Suprapubic skin (tissue), 4 donors: Measurements from ENCODE around the gene IFNA5. TPM values are rescaled to one million over a fixed set of nuclear protein-coding genes. Genes with fewer than 3 reads are reported as not detected.

Experiments used
- DNase-seq, 2 donors: peaks; one replicate each; pipeline ENCODE4 v3.0.0-alpha.2; 2019; ENCODE audit warnings: low spot score in 2 of 2
- H3K27ac ChIP-seq: fragments of 200-600 bp; sonication (generic); one replicate; pipeline ENCODE4 v1.5.1; 2019
- H3K27me3 ChIP-seq: fragments of 200-600 bp; sonication (generic); one replicate; pipeline ENCODE4 v1.5.1; 2019
- H3K36me3 ChIP-seq: fragments of 200-600 bp; sonication (generic); one replicate; pipeline ENCODE4 v1.5.1; 2019
- H3K4me1 ChIP-seq: fragments of 200-600 bp; sonication (generic); one replicate; pipeline ENCODE4 v1.5.1; 2019
- H3K4me3 ChIP-seq: fragments of 200-600 bp; sonication (generic); one replicate; pipeline ENCODE4 v1.5.1; 2019; ENCODE audit warnings: mild to moderate bottlenecking
- H3K9me3 ChIP-seq: fragments of 200-600 bp; sonication (generic); one replicate; pipeline ENCODE4 v1.5.1; 2019
- EP300 ChIP-seq: sonication (generic); formaldehyde crosslinking; IDR thresholded peaks from one replicate; pipeline ENCODE4 v1.6.1; 2017; ENCODE audit warnings: antibody characterized with exemption
- POLR2A ChIP-seq, 2 donors: fragments of 450-650 bp; IDR thresholded peaks; one replicate each; pipeline ENCODE4 v1.6.1; 2017; ENCODE audit warnings: antibody characterized with exemption in 2 of 2, mild to moderate bottlenecking in 2 of 2, moderate library complexity in 2 of 2
- POLR2AphosphoS5 ChIP-seq, 3 donors: sonication (generic); formaldehyde crosslinking; IDR thresholded peaks; one replicate each; pipeline ENCODE4 v1.6.1; 2017; ENCODE audit warnings: antibody characterized with exemption in 3 of 3
- WGBS: methylation state at CpG from one replicate; pipeline ENCODE4 v1.1.5; 2018; 5-methylcytosine and 5-hydroxymethylcytosine counted together
- total RNA-seq, 4 donors: library from RNA; depleted of rRNA; stranded (reverse); fragments of >200 nt; gene quantifications; one replicate each; pipeline ENCODE4 v1.1.0, GENCODE V29; 2016
- TF ChIP-seq, protein P1 (sequence below), 2 donors: fragments of 200-600 bp in 1 of 2; fragments of 450-650 bp in 1 of 2; sonication (generic) in 1 of 2; IDR thresholded peaks; one replicate each; pipeline ENCODE4 v1.5.1; 2016 to 2019; ENCODE audit warnings: antibody characterized with exemption in 2 of 2, mild to moderate bottlenecking in 1 of 2, moderate library complexity in 1 of 2

IFNA5 gene
- total RNA-seq, 4 donors from 2014 or later = not detected

DNA sequence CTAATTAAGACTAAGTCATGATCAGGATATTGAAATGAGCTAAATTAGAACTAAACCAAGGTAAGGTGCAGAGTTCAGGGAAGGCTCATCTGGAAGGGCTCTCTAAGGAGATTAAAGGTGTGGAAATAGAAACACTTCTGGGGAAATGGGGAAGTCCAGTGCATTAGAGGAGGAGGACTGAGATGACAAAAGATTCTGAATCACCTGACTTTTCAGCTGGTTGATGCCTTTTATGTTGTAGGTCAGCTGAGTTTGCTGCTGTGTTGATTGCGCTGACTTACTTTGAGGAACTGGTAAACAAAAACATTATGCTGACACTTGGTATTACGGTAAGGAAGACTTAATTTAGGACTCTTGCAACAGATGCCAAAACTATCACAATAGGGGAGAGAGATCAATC, 23.8 kb downstream of the IFNA5 start:
- Histone ChIP-seq H3K4me1 (no peaks in the 10 kb centered on the region), H3K27ac (no peak overlapping the region), H3K27me3 (peaks cover 6% of the 10 kb centered on the region), H3K4me3 (no peak overlapping the region), H3K9me3 (no peaks in the 10 kb centered on the region), H3K36me3 (no peaks in the 10 kb centered on the region)
- 26% methylated on average over 2 of the region's 2 CpGs for WGBS
- TF ChIP-seq, protein P1, sequence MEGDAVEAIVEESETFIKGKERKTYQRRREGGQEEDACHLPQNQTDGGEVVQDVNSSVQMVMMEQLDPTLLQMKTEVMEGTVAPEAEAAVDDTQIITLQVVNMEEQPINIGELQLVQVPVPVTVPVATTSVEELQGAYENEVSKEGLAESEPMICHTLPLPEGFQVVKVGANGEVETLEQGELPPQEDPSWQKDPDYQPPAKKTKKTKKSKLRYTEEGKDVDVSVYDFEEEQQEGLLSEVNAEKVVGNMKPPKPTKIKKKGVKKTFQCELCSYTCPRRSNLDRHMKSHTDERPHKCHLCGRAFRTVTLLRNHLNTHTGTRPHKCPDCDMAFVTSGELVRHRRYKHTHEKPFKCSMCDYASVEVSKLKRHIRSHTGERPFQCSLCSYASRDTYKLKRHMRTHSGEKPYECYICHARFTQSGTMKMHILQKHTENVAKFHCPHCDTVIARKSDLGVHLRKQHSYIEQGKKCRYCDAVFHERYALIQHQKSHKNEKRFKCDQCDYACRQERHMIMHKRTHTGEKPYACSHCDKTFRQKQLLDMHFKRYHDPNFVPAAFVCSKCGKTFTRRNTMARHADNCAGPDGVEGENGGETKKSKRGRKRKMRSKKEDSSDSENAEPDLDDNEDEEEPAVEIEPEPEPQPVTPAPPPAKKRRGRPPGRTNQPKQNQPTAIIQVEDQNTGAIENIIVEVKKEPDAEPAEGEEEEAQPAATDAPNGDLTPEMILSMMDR (IDR thresholded peaks at IDR 0.05) = no peak
- TF ChIP-seq POLR2AphosphoS5 (IDR thresholded peaks at IDR 0.05) (no peak), POLR2A (IDR thresholded peaks at IDR 0.05) (no peak)
- no peak for DNase-seq

GRCh38 chr9:21268347-21268657, 36.8 kb downstream of the IFNA5 start:
- H3K27me3 ChIP-seq = no peaks in the 10 kb centered on the region
- H3K4me3 ChIP-seq = no peak overlapping the region
- 42% methylated on average over 2 of the region's 2 CpGs for WGBS
- H3K27ac ChIP-seq = no peak overlapping the region
- no peaks in the 10 kb centered on the region for H3K36me3 ChIP-seq
- no peak for DNase-seq
- H3K4me1 ChIP-seq = no peaks in the 10 kb centered on the region
- peaks cover 7% of the 10 kb centered on the region for H3K9me3 ChIP-seq
- TF ChIP-seq POLR2AphosphoS5 (IDR thresholded peaks at IDR 0.05) = no peak
- TF ChIP-seq EP300 = no peak
- TF ChIP-seq POLR2A (IDR thresholded peaks at IDR 0.05) = no peak
- TF ChIP-seq, protein P1 (IDR thresholded peaks at IDR 0.05) = no peak

- Histone ChIP-seq H3K4me3 (no peak overlapping the region), H3K27ac (no peak overlapping the region), H3K36me3 (no peaks in the 10 kb centered on the region), H3K4me1 (no peaks in the 10 kb centered on the region), H3K9me3 (peaks cover 7% of the 10 kb centered on the region), H3K27me3 (no peaks in the 10 kb centered on the region)
- TF ChIP-seq POLR2A (IDR thresholded peaks at IDR 0.05) (no peak), EP300 (no peak), POLR2AphosphoS5 (IDR thresholded peaks at IDR 0.05) (no peak)
- TF ChIP-seq, protein P1 (IDR thresholded peaks at IDR 0.05) = no peak
- WGBS = 60% methylated on average over 4 of the region's 4 CpGs
- no peak for DNase-seq
Observed at GRCh38 chr9:21267485-21268346, 37.4 kb downstream of the IFNA5 start.

- TF ChIP-seq, protein P1 (IDR thresholded peaks at IDR 0.05) = no peak
- no peak for TF ChIP-seq POLR2AphosphoS5 (IDR thresholded peaks at IDR 0.05)
- TF ChIP-seq EP300 = no peak
- TF ChIP-seq POLR2A (IDR thresholded peaks at IDR 0.05) = no peak
- Histone ChIP-seq H3K4me3 (no peak overlapping the region), H3K27ac (no peak overlapping the region), H3K4me1 (no peaks in the 10 kb centered on the region), H3K27me3 (no peaks in the 10 kb centered on the region), H3K36me3 (no peaks in the 10 kb centered on the region), H3K9me3 (peaks cover 7% of the 10 kb centered on the region)
- 31% methylated on average over 3 of the region's 3 CpGs for WGBS
- DNase-seq = no peak
Observed at GRCh38 chr9:21266733-21267484, 38.2 kb downstream of the IFNA5 start.
